AG04450 (cell line): ENCODE data around the gene TRPM5. TPM values are rescaled to one million over a fixed set of nuclear protein-coding genes. Genes with fewer than 3 reads are reported as not detected.

Experiments used
- CTCF ChIA-PET: fragments of 300-600, 350-600 bp; formaldehyde crosslinking; extraction: SDS; loops from one replicate; lab custom pipeline; 2022; ENCODE audit warnings: antibody characterized with exemption, inconsistent platforms; lab: Charles Lee
- POLR2A ChIA-PET: fragments of 350-600 bp; formaldehyde crosslinking; extraction: SDS; loops from one replicate; lab custom pipeline; 2021; ENCODE audit warnings: antibody characterized with exemption, inconsistent platforms; lab: Yijun Ruan, JAX
- DNase-seq: peaks from one replicate; pipeline ENCODE4 v3.0.0-alpha.2; 2011; ENCODE audit warnings: low read depth, low spot score
- H3K27ac ChIP-seq: one replicate; pipeline ENCODE4 v1.5.1; 2012; ENCODE audit warnings: low read depth, low read length, control low read depth
- H3K27me3 ChIP-seq: one replicate; pipeline ENCODE4 v1.6.0; 2012; ENCODE audit warnings: low read length; ENCODE audit not compliant: control insufficient read depth, insufficient read depth
- H3K4me3 ChIP-seq: 2 replicates; pipeline ENCODE4 v1.5.1; 2011; ENCODE audit warnings: mild to moderate bottlenecking, low read depth, low read length, control low read depth
- H3K9me3 ChIP-seq: 2 replicates; pipeline ENCODE4 v1.5.1; 2012; ENCODE audit warnings: low read length; ENCODE audit not compliant: control insufficient read depth, insufficient read depth
- CTCF ChIP-seq: IDR thresholded peaks from 2 replicates; pipeline ENCODE4 v1.5.1; 2011; ENCODE audit warnings: low read depth, low read length, control low read depth, inconsistent platforms
- polyA plus RNA-seq: library from polyadenylated mRNA; depleted of rRNA; stranded (reverse); fragments of >200 nt; gene quantifications from 2 replicates; pipeline ENCODE4 v1.2.3, GENCODE V29; 2011

The TRPM5 gene
- polyA plus RNA-seq, 1 experiment: not detected

- POLR2A ChIA-PET: interaction anchor here (0.6 kb wide), 1 partner anchor 44 kb away, joined by 4 read pairs; no protein-coding TSS in a partner anchor
- CTCF ChIA-PET: no interaction called here
Observed at GRCh38 chr11:2465202-2466068, 21.1 kb upstream of the TRPM5 start.

GRCh38 chr11:2464451-2465165, 20.3 kb upstream of the TRPM5 start:
- ChIA-PET CTCF (no interaction called here), POLR2A (interaction anchor here (0.6 kb wide), 1 partner anchor 45 kb away, joined by 4 read pairs; no protein-coding TSS in a partner anchor)
- no peak for TF ChIP-seq CTCF
- no peak overlapping the region for H3K4me3 ChIP-seq
- no peak for DNase-seq
- no peak overlapping the region for H3K27ac ChIP-seq
- no peaks in the 10 kb centered on the region; the same call in 1 of the 2 replicates for H3K9me3 ChIP-seq
- H3K27me3 ChIP-seq: peaks cover 14% of the 10 kb centered on the region

More at GRCh38 chr11:2465202-2466068, 21.1 kb upstream of the TRPM5 start:
- Histone ChIP-seq H3K27me3 (peaks cover 14% of the 10 kb centered on the region), H3K4me3 (no peak overlapping the region), H3K9me3 (no peaks in the 10 kb centered on the region; the same call in 1 of the 2 replicates), H3K27ac (no peak overlapping the region)
- no peak for TF ChIP-seq CTCF
- no peak for DNase-seq

- CTCF ChIA-PET: no interaction called here
- POLR2A ChIA-PET: no interaction called here
- Histone ChIP-seq H3K4me3 (no peak overlapping the region), H3K9me3 (no peaks in the 10 kb centered on the region; the same call in 1 of the 2 replicates), H3K27me3 (peaks cover 15% of the 10 kb centered on the region), H3K27ac (no peak overlapping the region)
- DNase-seq: no peak
- no peak for TF ChIP-seq CTCF
Observed at GRCh38 chr11:2463766-2464277, 19.5 kb upstream of the TRPM5 start.

GRCh38 chr11:2462986-2463765, 18.9 kb upstream of the TRPM5 start:
- no peak overlapping the region for H3K27ac ChIP-seq

More at GRCh38 chr11:2462986-2463765, 18.9 kb upstream of the TRPM5 start:
- no peak for DNase-seq
- Histone ChIP-seq H3K4me3 (no peak overlapping the region), H3K27me3 (peaks cover 12% of the 10 kb centered on the region), H3K9me3 (no peaks in the 10 kb centered on the region; the same call in 1 of the 2 replicates)
- CTCF ChIA-PET: no interaction called here
- POLR2A ChIA-PET: no interaction called here
- TF ChIP-seq CTCF: no peak
